C4-2B (cell line): ENCODE measurements around the gene TMEM266.

Source experiments
- H3K27ac ChIP-seq: fragments of 450-650 bp; 2 replicates; pipeline ENCODE4 v1.5.1; 2017
- ZFX ChIP-seq: fragments of 450-650 bp; IDR thresholded peaks from 2 replicates; pipeline ENCODE4 v1.6.1; 2017
- TF ChIP-seq, protein P1 (sequence below): fragments of 450-650 bp; conservative IDR thresholded peaks from 2 replicates; pipeline ENCODE4 v1.5.1; 2017; ENCODE audit warnings: mild to moderate bottlenecking

TMEM266 gene

DNA sequence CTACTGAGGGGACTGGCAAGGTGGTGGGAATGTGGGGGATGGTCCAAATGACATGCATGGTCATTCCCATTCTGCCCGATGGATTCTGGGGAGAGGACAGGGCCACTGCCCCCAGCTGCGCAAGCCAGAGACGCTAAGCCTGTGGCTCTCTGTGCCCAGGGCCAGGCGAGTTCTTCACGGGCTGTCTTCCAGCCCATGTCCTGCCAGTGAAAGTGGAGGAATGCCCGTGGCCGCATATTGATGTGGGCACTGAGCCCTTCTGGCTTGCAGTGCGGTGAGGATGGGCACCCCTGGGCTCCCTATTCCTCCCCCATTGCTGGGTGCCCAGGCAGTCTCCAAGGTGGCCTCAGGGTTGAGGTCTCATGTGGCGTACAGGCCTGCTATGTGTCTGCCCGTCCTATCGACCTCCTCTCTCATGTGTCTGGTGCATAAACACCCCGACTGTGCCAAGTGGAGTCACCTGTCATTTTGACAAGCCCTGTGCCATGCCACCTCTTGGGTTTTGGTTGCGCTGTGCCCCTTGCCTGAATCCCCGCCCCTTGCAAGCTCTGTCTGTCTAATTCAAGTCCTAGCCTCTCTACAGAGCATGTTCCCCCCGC lies 116.8 kb downstream of the TMEM266 start:
- TF ChIP-seq, protein P1, sequence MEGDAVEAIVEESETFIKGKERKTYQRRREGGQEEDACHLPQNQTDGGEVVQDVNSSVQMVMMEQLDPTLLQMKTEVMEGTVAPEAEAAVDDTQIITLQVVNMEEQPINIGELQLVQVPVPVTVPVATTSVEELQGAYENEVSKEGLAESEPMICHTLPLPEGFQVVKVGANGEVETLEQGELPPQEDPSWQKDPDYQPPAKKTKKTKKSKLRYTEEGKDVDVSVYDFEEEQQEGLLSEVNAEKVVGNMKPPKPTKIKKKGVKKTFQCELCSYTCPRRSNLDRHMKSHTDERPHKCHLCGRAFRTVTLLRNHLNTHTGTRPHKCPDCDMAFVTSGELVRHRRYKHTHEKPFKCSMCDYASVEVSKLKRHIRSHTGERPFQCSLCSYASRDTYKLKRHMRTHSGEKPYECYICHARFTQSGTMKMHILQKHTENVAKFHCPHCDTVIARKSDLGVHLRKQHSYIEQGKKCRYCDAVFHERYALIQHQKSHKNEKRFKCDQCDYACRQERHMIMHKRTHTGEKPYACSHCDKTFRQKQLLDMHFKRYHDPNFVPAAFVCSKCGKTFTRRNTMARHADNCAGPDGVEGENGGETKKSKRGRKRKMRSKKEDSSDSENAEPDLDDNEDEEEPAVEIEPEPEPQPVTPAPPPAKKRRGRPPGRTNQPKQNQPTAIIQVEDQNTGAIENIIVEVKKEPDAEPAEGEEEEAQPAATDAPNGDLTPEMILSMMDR: no peak
- H3K27ac ChIP-seq: no peak overlapping the region

DNA sequence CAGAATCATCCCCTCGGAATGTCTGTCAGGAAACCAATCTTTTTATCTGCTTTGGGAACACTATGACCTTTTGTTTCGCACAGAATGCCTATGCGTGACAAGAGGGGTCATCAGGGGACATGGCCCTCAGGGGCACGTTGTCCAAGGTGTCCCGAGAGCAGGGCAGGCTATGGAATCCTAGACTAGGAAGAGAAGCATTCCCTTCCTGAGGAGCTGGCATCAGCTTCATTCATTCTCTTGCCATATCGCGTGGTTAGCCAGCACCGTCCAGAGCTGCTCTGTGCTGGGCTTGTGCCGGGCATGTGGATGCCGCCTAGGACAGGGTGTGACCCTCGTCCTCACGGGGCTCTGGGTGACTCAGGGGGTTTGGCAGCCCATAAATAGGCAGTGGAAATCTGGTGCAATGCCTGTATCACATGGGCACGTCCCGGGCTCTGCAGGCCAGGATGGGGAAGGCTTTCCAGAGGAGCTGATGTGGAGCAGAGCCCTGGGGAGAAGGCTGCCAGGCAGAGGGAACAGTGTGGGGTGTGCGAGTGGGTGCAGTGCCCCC lies 117.8 kb downstream of the TMEM266 start:
- TF ChIP-seq, protein P1: no peak
- TF ChIP-seq ZFX: no peak
- H3K27ac ChIP-seq: no peak overlapping the region

DNA sequence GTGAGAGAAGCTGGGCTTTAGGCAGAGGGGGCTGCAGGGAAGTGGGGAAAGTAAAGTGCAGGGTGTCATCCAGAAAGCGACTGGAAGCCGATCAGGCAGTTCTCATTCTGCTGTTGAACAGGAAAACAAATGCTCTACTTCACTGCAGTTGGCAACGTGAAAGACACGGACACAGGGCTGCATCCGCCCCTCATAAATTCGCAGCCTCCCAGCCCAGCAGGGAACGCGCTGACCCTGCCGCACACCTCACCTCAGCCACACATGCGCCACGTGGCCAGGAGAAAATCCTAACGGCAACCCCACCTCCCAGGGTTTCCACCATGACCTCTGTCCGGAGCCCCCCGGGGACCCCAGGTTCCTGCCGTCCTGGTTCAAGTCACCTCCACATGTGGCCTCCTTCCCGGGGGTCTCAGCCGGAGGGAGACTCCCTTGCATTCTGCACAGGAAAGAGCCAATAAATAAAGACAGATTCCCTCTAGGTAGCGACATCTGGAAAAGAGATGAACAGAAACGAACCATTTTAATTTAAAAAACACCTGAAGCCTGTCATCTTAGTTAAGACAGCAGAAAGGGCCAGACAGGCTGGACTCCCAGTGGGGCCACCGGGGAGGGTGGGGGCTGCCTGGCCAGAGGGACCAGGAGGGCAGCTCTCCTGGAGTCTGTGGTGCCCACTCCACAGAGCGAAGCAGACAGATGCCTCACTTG lies 118.7 kb downstream of the TMEM266 start:
- no peak for TF ChIP-seq ZFX
- TF ChIP-seq, protein P1: no peak
- H3K27ac ChIP-seq: no peak overlapping the region

DNA sequence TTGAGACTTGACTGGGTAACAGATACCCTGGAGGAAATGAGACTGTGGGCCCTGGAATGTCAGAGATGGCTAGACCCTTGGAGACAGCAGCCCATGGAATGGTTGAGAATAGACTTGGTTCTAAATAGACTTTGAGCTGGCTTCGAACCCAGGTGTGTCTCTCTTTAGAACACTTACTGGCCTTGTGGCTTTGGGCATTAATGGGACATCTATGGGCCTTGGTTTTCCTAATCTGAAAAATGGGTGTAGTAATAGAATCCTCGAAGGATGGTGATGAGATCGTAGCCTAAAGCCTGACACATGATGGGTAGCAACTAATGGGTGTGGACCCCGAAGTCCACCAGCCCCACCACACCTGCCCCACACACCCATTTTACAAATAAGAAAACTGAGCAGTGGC lies 119.2 kb downstream of the TMEM266 start:
- H3K27ac ChIP-seq: no peak overlapping the region
- TF ChIP-seq ZFX: no peak
- TF ChIP-seq, protein P1: no peak

DNA sequence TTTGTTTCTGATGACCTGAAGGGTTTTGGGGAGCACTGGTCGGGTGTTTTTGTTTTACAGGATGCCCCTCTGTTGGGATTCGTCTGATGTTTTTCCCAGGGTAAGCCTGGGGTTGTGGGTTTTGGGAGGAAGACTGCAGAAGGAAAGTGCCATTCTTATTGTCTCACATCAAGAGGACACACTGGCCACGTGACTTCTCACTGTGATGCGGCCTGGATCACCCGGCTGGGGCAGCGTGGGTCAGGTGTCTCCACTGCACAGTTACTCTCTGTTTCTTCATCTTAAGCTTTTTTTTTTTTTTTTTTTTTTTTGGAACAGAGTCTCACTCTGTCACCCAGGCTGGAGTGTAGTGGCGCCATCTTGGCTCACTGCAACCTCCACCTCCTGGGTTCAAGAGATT lies 120.5 kb downstream of the TMEM266 start:
- H3K27ac ChIP-seq: no peak overlapping the region
- TF ChIP-seq, protein P1: no peak
- no peak for TF ChIP-seq ZFX

DNA sequence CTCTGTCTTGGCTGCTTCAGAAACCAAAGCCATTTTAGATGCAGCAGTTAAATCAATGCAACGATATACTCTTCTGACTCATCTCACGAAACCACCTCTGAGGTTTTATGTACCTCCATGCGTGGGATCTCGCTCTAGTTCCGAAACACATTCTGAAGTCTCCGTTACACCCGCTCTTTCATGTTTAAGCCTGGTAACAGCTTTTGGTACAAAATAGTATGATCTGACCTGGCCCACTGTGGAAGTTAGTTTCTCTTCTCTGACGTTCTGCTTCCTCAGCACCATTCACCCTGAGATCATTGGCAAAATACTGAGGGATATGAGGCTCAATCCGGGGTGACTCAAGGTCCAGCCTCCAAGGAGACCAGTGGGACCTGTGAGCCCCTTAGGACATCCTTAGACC lies 121.9 kb downstream of the TMEM266 start:
- TF ChIP-seq, protein P1: no peak
- TF ChIP-seq ZFX: no peak
- H3K27ac ChIP-seq: no peak overlapping the region

DNA sequence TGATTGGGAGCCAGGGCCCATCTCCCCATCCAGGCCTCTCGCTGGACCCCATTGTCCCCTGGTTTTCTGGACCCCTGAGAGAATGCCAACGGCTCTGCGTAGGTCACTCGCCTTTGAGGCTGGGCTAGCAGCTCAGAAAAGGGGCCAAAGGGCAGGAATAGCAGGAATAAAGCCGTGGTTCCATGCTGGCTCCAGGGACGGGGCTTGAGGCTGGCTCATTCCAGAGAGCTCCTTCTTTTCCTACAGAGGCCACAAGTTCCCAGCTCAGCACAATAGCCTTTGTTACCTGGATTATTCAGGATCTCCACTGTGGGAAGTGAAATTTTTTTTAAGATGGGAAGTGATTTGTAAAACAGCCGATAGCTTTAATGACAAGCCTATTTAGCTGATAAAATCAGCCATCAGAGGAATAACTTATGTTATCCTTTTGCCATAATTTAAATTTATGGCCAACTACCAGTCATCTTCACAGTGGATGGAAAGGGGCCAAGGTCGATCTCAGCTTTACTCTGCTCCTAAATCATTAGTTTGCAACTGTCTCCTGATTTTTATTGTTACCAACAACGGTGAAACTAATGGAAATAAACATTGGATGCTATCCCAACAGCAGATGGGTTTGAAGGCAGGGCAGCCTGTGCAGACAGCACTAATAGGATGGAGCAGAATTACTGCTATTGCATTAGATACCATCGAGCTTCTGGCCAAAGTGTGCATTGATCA lies 124.3 kb downstream of the TMEM266 start:
- TF ChIP-seq ZFX: no peak
- TF ChIP-seq, protein P1: no peak
- H3K27ac ChIP-seq: no peak overlapping the region
